Activated CD4-positive, alpha-beta T cell treated with anti-CD3 and anti-CD28 coated beads for 36 hours (primary cell): ENCODE results near the gene ATG5. TPM values are rescaled to one million over a fixed set of nuclear protein-coding genes. Genes with fewer than 3 reads are reported as not detected.

ENCODE experiments used
- ATAC-seq: fragments of 200-7000 bp; cut with Tn5 transposase; one replicate; pipeline ENCODE4 v1.10.0; 2021; ENCODE audit warnings: mild to moderate bottlenecking, moderate library complexity
- CTCF ChIA-PET: fragments of 350-600 bp; sonication (Branson Sonifier 250); formaldehyde crosslinking; loops from one replicate; lab custom pipeline; 2021; ENCODE audit warnings: antibody characterized with exemption; lab: Charles Lee
- POLR2A ChIA-PET: fragments of 350-600 bp; sonication (Branson Sonifier 250); formaldehyde crosslinking; loops from one replicate; lab custom pipeline; 2021; ENCODE audit warnings: antibody characterized with exemption, inconsistent platforms; lab: Charles Lee
- DNase-seq: peaks from one replicate; pipeline ENCODE4 v3.0.0-alpha.2; 2020
- H3K27ac Mint-ChIP-seq: one replicate; pipeline ENCODE4 v1.8.0; 2021; ENCODE audit warnings: mixed read lengths
- H3K27me3 Mint-ChIP-seq: one replicate; pipeline ENCODE4 v1.8.0; 2021; ENCODE audit warnings: mixed read lengths
- H3K36me3 Mint-ChIP-seq: one replicate; pipeline ENCODE4 v1.8.0; 2021; ENCODE audit warnings: low read depth, mixed read lengths
- H3K4me1 Mint-ChIP-seq: one replicate; pipeline ENCODE4 v1.8.0; 2021; ENCODE audit warnings: mixed read lengths
- H3K4me3 Mint-ChIP-seq: one replicate; pipeline ENCODE4 v1.8.0; 2021; ENCODE audit warnings: mild to moderate bottlenecking, moderate library complexity, mixed read lengths
- H3K9me3 Mint-ChIP-seq: one replicate; pipeline ENCODE4 v1.8.0; 2021; ENCODE audit warnings: low read depth, mixed read lengths
- intact Hi-C, 2 experiments: fragments of 100-400 bp; cut with DNase I in 1 of 2; cut with micrococcal nuclease in 1 of 2; formaldehyde crosslinking; loops; one replicate each; pipeline versions ENCODE4 v1.14.2 to v1.15.1; 2022 to 2024; cut with DNase I, micrococcal nuclease
- total RNA-seq, 2 experiments: library from RNA; stranded (reverse); gene quantifications; one replicate each; pipeline ENCODE4 v1.2.3, GENCODE V29; 2021

ATG5 gene
- total RNA-seq, 2 experiments from 2014 or later, result 27.2 to 31.6 TPM

GRCh38 chr6:106197441-106197840, 128.1 kb downstream of the ATG5 start:
- Mint-ChIP-seq H3K27ac (peak overlapping the region; percentile 5), H3K36me3 (peaks cover 41% of the 10 kb centered on the region), H3K9me3 (no peaks in the 10 kb centered on the region), H3K4me3 (no peak overlapping the region), H3K4me1 (peaks cover 44% of the 10 kb centered on the region), H3K27me3 (no peaks in the 10 kb centered on the region)
- DNase-seq (no peak), ATAC-seq (no peak)
- intact Hi-C loops, result no loop called here
- ChIA-PET CTCF (interaction anchor here (0.6 to 1.2 kb wide), 2 partner anchors 26 kb away, joined by 3 to 4 read pairs; no protein-coding TSS in a partner anchor), POLR2A (no interaction called here)

GRCh38 chr6:106194949-106195921, 130.3 kb downstream of the ATG5 start:
- H3K27me3 Mint-ChIP-seq, result no peaks in the 10 kb centered on the region
- ChIA-PET CTCF (interaction anchor here (0.7 to 3.2 kb wide), 5 partner anchors 13 to 710 kb away, joined by 3 to 15 read pairs (median 3); no protein-coding TSS in a partner anchor), POLR2A (interaction anchor here (0.6 to 0.9 kb wide), 4 partner anchors 9 to 96 kb away, joined by 3 to 5 read pairs (median 4); no protein-coding TSS in a partner anchor)
- H3K9me3 Mint-ChIP-seq, result no peaks in the 10 kb centered on the region
- H3K27ac Mint-ChIP-seq, result peak overlapping the region; percentile 79
- H3K4me1 Mint-ChIP-seq, result peaks cover 44% of the 10 kb centered on the region
- ATAC-seq (peak; percentile 92), DNase-seq (no peak)
- peak overlapping the region; percentile 37 for H3K4me3 Mint-ChIP-seq
- peaks cover 31% of the 10 kb centered on the region for H3K36me3 Mint-ChIP-seq
- intact Hi-C loops, result loop anchor here in 1 of 2 experiments (1.0 to 2.0 kb wide), 2 partner anchors 31 to 96 kb away; no protein-coding TSS in a partner anchor

DNA sequence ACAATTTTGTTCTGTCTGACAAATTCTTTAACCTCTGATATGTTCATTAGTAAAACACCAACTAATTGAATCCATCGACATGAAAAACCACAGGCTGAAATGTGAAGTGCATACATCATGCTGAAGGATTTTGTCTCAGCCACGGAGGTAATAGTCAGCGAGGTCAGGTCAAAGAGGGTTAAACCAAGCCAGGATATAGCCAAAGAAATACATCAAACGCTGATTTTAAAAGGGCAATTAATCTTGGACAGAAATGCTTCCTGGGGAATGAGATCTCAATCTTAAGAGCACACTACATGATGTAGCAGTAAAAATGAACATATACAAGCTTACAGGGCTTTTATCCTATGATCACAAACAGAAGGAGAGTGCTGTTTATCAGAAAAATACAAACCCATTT, 132.7 kb downstream of the ATG5 start:
- CTCF ChIA-PET, result interaction anchor here (1.1 to 3.2 kb wide), 3 partner anchors 11 to 94 kb away, joined by 3 to 15 read pairs (median 4); no protein-coding TSS in a partner anchor
- H3K9me3 Mint-ChIP-seq, result no peaks in the 10 kb centered on the region

DNA sequence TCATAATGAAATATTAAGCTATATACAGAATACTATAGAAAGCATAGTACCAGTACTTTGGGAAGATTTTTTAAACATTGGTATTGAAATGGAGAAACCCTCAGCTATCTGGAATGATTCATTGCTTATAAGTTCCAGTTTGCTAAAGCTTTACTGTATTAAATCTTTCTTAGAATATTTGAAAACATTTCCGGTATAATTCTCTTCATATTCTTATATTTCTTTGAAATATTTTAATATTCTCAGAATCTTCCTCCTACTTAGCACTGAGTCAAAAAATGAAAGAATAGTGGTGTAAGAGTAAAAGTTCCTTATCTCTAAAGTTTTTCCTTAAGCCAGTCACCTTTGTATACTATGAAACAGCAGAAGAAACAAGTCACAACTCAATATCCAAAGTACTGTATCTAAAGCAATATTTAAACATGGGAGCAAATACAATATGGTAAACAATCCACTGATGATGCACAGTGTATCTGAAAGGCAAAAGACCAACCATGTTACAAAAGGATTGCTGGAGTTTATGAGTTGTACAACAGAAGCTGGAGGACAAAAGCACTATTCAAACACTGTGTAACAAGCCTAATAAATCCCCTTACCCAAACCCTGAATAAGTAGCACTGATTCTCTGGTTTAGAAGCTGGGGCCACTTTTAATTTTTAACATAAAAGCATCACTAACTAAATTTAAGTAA, 137.3 kb downstream of the ATG5 start:
- ChIA-PET CTCF (interaction anchor here (1.0 to 3.7 kb wide), 3 partner anchors 19 to 105 kb away, joined by 3 to 15 read pairs (median 4); no protein-coding TSS in a partner anchor), POLR2A (no interaction called here)
- Mint-ChIP-seq H3K9me3 (no peaks in the 10 kb centered on the region), H3K4me3 (no peak overlapping the region), H3K27ac (no peak overlapping the region), H3K27me3 (no peaks in the 10 kb centered on the region), H3K4me1 (peaks cover 56% of the 10 kb centered on the region), H3K36me3 (peaks cover 21% of the 10 kb centered on the region)
- DNase-seq, result no peak
- intact Hi-C loops, result loop anchor here in 1 of 2 experiments (1.0 to 5.0 kb wide), 2 partner anchors 24 to 334 kb away; no protein-coding TSS in a partner anchor
- ATAC-seq, result peak; percentile 24

More for the DNA sequence above, 132.7 kb downstream of the ATG5 start:
- intact Hi-C loops, result no loop called here
- DNase-seq (no peak), ATAC-seq (no peak)
- H3K4me1 Mint-ChIP-seq, result peaks cover 55% of the 10 kb centered on the region
- H3K36me3 Mint-ChIP-seq, result peaks cover 23% of the 10 kb centered on the region
- no peak overlapping the region for H3K27ac Mint-ChIP-seq
- no peaks in the 10 kb centered on the region for H3K27me3 Mint-ChIP-seq
- no peak overlapping the region for H3K4me3 Mint-ChIP-seq
- POLR2A ChIA-PET, result no interaction called here

- DNase-seq, result no peak
- no peak for ATAC-seq
- Mint-ChIP-seq H3K36me3 (peaks cover 21% of the 10 kb centered on the region), H3K4me1 (peaks cover 56% of the 10 kb centered on the region), H3K27me3 (no peaks in the 10 kb centered on the region), H3K4me3 (no peak overlapping the region), H3K27ac (peak overlapping the region; percentile 55), H3K9me3 (no peaks in the 10 kb centered on the region)
- ChIA-PET POLR2A (no interaction called here), CTCF (interaction anchor here (0.7 to 3.7 kb wide), 3 partner anchors 20 to 59 kb away, joined by 3 to 15 read pairs (median 3); no protein-coding TSS in a partner anchor)
- intact Hi-C loops, result loop anchor here (2.0 to 5.0 kb wide), 2 partner anchors 85 to 335 kb away; no protein-coding TSS in a partner anchor
Observed at GRCh38 chr6:106187424-106187982, 138.1 kb downstream of the ATG5 start.

GRCh38 chr6:106186714-106187113, 138.8 kb downstream of the ATG5 start:
- no peaks in the 10 kb centered on the region for H3K9me3 Mint-ChIP-seq
- DNase-seq (no peak), ATAC-seq (peak; percentile 13)
- ChIA-PET POLR2A (interaction anchor here (0.7 kb wide), 1 partner anchor 8 kb away, joined by 5 read pairs; no protein-coding TSS in a partner anchor), CTCF (interaction anchor here (0.7 to 3.7 kb wide), 3 partner anchors 37 to 88 kb away, joined by 3 to 15 read pairs (median 3); no protein-coding TSS in a partner anchor)
- H3K36me3 Mint-ChIP-seq, result peaks cover 21% of the 10 kb centered on the region
- intact Hi-C loops, result loop anchor here (1.0 to 5.0 kb wide), 4 partner anchors 22 to 336 kb away; no protein-coding TSS in a partner anchor
- peak overlapping the region; percentile 72 for H3K27ac Mint-ChIP-seq
- no peak overlapping the region for H3K4me3 Mint-ChIP-seq
- no peaks in the 10 kb centered on the region for H3K27me3 Mint-ChIP-seq
- H3K4me1 Mint-ChIP-seq, result peaks cover 64% of the 10 kb centered on the region

DNA sequence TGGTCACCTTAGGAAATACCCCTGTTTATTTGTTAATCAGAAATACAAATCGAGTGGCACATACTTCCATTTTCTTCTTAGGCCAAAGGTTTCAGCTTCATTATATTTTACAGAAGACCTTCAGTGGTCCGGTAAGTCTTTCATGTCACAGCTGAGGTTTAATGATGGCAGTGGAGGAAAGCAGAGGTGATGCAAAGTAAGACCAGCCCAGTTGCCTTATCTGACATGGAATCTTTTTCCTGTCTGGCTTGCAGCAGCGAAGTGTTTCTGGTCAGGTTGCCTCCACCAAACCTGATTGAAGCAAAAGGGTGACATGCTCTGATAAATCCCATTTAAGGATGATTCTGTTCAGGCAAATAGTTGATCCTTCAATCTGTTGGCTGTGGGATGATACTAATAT, 139.4 kb downstream of the ATG5 start:
- peaks cover 19% of the 10 kb centered on the region for H3K36me3 Mint-ChIP-seq
- H3K9me3 Mint-ChIP-seq, result no peaks in the 10 kb centered on the region
- H3K27ac Mint-ChIP-seq, result peak overlapping the region; percentile 72
- H3K4me1 Mint-ChIP-seq, result peaks cover 69% of the 10 kb centered on the region
- intact Hi-C loops, result loop anchor here (1.0 to 5.0 kb wide), 4 partner anchors 22 to 336 kb away; no protein-coding TSS in a partner anchor
- no peak for ATAC-seq
- no peaks in the 10 kb centered on the region for H3K27me3 Mint-ChIP-seq
- POLR2A ChIA-PET, result interaction anchor here (0.7 kb wide), 1 partner anchor 8 kb away, joined by 5 read pairs; no protein-coding TSS in a partner anchor
- CTCF ChIA-PET, result interaction anchor here (0.7 to 2.0 kb wide), 4 partner anchors 17 to 87 kb away, joined by 3 to 7 read pairs (median 4); no protein-coding TSS in a partner anchor
- no peak overlapping the region for H3K4me3 Mint-ChIP-seq
- no peak for DNase-seq

GRCh38 chr6:106185615-106186014, 139.9 kb downstream of the ATG5 start:
- peak overlapping the region; percentile 15 for H3K4me3 Mint-ChIP-seq

DNA sequence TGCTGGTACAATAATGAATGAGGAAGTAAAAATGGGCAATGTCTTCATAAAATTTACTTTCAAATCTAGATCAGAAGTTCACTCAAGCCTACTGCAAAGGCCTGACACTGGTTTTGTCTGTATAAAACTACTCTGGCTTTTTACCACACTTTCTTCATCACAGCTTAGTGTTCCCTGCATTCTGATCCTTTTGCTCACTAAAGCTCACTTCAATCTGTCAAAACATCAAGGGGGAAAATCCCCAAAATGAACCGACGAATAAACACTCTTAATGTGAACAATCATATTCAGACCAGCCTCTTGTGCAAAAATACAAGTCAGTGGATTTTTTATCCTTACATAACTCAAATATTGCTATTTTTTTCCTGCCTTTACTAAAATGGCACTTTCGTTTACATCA, 140.9 kb downstream of the ATG5 start:
- Mint-ChIP-seq H3K4me1 (peaks cover 70% of the 10 kb centered on the region), H3K27ac (no peak overlapping the region), H3K4me3 (no peak overlapping the region), H3K9me3 (no peaks in the 10 kb centered on the region), H3K36me3 (peaks cover 19% of the 10 kb centered on the region), H3K27me3 (no peaks in the 10 kb centered on the region)
- intact Hi-C loops, result loop anchor here in 1 of 2 experiments (1.0 to 5.0 kb wide), 3 partner anchors 70 to 338 kb away; no protein-coding TSS in a partner anchor
- POLR2A ChIA-PET, result interaction anchor here (1.5 kb wide), 1 partner anchor 21 kb away, joined by 9 read pairs; no protein-coding TSS in a partner anchor
- CTCF ChIA-PET, result interaction anchor here (0.8 to 2.0 kb wide), 5 partner anchors 15 to 44 kb away, joined by 3 to 7 read pairs (median 5); no protein-coding TSS in a partner anchor
- ATAC-seq, result peak; percentile 20
- DNase-seq, result no peak

More at GRCh38 chr6:106185615-106186014, 139.9 kb downstream of the ATG5 start:
- Mint-ChIP-seq H3K27me3 (no peaks in the 10 kb centered on the region), H3K4me1 (peaks cover 71% of the 10 kb centered on the region), H3K9me3 (no peaks in the 10 kb centered on the region), H3K36me3 (peaks cover 19% of the 10 kb centered on the region), H3K27ac (peak overlapping the region; percentile 72)
- POLR2A ChIA-PET, result interaction anchor here (0.6 to 1.5 kb wide), 2 partner anchors 22 to 427 kb away, joined by 3 to 9 read pairs; no protein-coding TSS in a partner anchor
- CTCF ChIA-PET, result interaction anchor here (0.5 to 2.0 kb wide), 7 partner anchors 16 to 142 kb away, joined by 3 to 7 read pairs (median 3); no protein-coding TSS in a partner anchor
- DNase-seq (no peak), ATAC-seq (peak; percentile 45)
- intact Hi-C loops, result loop anchor here (1.0 to 5.0 kb wide), 5 partner anchors 21 to 337 kb away; no protein-coding TSS in a partner anchor

- H3K27me3 Mint-ChIP-seq, result no peaks in the 10 kb centered on the region
- peak overlapping the region; percentile 22 for H3K27ac Mint-ChIP-seq
- ChIA-PET CTCF (interaction anchor here (1.0 to 3.0 kb wide), 3 partner anchors 10 to 86 kb away, joined by 3 to 15 read pairs (median 4); no protein-coding TSS in a partner anchor), POLR2A (no interaction called here)
- H3K4me3 Mint-ChIP-seq, result no peak overlapping the region
- no peaks in the 10 kb centered on the region for H3K9me3 Mint-ChIP-seq
- intact Hi-C loops, result no loop called here
- ATAC-seq, result no peak
- H3K36me3 Mint-ChIP-seq, result peaks cover 19% of the 10 kb centered on the region
- peaks cover 59% of the 10 kb centered on the region for H3K4me1 Mint-ChIP-seq
- no peak for DNase-seq
Observed at GRCh38 chr6:106183430-106183829, 142.1 kb downstream of the ATG5 start.
